Measurements from ENCODE around the gene CPZ.
"Not testable (repeated sequence)": the region's sequence is repeated elsewhere in the genome, so short reads cannot be mapped to it uniquely, and the experiment has no call there.

Gene CPZ

DNA sequence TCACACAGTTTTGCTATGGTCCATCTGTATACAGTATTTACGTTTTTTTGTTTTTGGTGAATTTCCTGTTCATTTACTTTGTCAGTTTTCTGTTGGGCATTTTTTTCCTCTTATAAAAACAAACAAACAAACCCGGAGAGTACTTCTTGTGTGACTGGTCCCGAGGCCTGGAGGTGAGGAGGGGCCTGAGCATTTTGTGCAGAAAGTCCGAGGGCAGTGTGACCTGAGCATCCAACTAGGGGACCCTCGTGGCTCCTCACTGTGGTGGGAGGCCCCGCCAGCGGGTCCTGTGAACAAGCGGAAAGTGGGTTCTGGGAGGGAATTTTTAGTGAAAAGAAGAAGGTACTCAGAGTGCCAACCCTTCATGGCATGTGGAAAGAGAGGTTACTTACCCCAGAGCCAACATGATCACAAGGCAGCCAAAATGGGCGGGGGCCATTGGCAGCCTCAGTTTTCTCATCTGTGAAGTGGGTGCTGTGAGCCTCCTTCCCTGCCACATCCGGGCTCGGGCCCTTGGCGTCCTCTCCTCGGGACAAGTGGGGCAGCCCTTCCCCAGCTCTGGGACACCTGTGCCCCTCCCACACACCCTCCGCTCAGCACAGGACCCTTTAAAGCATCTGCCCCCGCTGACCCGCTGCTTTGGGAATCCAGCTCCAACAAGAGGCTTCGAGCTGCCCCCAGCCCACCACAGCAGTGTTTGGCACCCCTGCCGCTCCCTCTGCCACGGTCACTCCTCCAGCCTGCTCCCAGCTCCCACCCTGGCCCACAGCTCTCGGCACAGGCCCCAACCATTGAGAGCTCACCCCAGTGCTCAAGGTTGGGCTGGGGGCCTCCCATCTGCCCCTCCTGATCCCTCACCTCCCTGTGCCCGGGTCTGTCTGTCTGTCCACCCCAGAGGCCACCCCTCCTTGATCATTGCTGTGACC is 35.2 kb upstream of the CPZ start:
- no peak for DNase-seq

DNA sequence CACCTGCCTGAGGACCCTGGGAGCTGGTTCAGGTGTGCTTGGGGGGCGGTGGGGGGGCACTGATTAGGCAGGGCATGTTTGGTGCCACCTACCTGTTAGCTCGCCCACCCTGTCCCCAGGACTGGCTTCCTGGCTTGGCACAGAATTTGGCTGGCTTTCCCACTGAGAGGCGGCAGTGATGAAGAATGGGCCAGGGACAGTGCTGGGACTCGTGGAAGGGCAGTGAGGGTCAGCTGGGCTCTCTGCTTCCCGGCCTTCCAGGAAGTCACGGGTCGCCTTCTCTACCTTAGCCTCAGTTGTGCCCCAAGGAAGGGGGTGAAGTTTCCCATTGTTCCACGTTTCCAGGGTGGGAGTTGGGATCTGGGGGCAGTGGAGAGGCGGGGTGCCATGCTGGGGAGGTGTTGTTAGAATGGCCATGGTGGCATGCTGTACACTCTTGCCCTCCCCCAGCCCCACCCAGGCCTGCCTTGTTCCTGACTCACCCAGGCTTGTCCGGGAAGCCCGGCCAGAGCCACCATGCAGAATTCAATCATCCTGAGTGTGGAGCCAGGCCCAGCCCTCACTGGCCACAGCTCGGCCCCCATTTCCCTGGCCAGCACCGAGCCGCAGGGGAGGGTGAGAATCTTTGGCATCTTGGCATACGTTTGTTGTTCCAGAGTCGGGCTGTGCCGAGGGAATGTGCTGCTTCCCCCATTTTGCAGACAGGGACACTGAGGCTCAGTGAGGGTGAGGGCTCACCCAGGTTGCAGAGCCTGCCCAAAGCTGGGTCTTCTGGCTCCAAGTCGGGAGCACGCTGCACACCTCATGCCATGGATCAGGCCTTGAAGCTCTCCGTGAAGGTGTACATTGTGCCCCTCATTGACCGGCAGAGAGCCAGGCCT is 34.2 kb upstream of the CPZ start:
- no peak for DNase-seq

DNA sequence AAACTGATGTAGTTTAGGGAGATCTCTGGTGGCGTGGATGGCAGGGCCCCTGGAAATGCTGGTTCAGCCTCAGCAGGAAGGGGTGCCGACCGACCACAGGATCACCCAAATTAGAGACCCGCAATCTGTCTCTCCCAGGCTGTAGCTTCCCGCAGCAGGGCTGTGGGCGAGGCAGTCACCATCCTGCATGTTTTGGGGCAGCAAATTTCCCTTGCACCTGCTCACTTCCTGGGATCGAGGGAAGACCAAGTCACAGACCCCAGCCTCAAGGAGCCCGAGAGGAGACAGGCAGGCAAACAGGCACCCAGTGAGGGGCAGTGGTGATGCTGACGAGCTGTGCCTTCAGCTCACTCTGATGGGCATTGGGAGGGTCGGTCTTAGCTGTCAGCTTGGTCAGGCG is 33.6 kb upstream of the CPZ start:
- no peak for DNase-seq

DNA sequence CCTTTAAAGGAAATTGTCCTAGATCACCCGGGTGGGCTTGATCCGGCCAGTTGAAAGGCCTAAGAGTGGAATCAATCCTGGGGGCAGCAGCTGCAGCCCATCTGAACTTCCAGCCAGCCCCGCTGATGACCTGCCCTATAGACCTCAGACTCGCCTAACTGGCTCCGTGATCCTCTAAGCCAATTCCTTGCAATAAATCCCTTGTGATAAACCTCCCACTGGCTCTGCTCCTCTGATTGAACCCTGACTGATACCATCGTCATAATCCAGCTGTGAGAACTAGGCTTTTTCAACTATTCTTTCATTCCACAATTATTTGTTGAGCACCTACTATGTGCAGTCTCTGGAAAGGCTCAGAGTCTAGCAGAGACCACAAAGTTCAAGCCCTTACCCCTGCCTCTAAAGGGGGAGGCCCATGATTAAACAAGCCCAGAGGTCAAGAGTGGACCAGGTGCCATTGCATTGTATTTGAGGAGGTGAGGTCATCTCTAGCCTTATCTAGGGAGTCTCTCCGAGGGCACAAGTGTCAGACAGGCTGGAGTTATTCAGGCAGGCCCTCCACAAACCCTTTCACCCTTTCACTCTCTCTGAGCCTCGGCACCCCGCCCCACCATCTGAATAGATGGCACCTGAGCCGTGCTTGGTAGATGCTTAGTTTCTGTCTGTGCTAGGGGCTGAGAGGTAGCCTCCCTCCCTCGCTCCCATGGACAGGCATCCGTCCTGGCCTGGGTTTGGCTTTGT is 32.9 kb upstream of the CPZ start:
- DNase-seq: no peak

DNA sequence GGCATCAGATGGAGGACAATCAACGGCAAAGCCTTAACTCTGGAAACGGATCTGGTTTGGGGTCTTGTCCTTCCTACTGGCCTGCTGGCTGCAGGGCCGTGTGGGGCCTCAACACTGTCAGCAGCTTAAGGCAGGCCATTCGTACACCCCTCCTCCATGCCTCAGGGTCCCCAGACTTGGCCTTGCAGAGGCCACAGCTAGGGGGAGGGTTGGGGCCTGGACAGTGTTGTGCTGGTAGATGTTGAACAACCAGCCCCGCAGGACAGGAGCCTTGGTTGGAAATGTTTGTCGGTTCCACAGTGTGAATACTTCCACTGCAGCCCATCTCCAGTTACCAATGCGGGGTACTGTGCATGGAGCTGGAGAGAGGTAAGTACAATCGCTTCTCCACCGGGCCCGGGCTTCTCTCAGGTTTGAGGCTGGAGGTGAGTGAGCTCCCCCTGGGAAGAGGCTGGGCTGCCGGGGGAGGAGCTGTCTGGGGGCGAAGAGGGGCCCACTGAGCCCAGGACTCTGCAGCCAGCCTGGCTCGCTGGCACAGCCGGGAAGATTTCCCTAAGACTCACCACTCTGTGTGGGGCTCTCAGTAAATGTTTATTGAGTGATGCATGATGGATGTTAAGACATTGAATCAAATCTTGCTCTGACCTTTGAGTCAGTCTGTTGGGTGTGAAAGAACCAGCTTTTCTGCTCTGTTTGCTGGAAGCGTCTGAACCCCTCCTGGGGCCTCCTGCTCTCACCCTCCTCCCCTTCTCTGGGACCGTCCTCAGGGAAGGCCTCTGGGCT is 32.1 kb upstream of the CPZ start:
- DNase-seq: no peak

DNA sequence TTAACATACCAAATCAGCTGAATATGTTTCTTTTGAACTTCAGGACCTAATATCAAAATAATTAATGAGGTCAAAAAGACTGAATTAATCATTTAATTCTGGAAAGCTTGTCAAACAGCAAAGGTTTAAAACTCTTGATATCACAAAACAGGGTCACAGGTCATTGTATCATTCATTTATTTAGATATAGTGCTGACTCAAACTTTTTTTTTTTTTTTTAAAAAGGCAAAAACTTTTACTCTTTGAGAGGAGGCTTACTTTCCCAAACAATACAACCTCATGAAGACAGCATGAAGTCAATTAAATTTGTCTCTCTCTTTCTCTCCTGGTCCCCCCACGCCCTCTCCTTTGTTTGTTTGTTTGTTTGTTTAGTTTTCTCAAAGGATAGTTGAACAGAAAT is 28.0 kb upstream of the CPZ start:
- no peak for DNase-seq

DNA sequence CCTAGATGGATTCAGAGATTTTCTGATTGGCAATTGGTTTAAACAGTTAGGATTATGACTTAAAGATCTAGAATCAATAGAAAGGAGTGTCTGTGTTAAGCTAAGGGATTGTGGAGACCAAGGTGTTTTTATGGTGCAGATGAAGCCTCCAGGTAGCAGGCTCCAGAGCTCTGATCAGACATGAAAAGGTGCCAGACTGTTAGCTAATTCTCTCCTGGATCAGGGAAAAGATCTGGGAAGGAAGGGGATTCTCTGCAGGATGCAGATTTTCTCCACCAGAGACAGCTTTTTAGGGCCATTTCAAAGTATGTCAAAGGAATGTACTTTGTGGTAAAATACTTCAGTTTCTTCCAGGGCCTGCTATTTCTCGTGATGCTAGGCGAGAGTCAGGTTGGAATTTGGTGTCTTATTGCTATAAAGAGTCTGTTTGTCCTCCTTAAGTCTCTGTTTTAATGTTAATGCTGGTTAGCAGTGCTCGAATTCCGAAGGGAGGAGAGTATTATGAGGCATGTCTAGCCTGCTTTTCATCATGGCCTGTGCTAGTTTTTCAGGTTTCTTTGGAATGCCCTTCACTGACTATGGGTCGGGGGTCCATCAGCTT is 24.4 kb upstream of the CPZ start:
- no peak for DNase-seq

DNA sequence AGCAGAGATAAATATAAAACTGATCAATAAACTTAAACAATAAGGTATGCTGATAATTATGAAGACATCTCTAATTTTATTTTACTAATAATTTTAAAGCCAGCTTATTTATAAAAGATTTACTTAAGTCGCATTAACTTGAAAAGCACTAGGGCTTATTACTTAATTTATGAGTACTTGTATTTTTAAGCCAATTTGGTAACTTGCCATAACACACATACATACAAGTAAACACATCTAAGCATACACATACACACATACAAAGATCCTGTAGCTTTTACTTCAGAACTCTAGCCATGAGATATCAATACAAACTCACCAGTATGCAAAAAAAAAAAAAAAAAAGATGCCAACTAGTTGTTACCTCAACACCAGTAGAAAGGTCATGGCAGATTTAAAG is 22.4 kb upstream of the CPZ start:
- no peak for DNase-seq

DNA sequence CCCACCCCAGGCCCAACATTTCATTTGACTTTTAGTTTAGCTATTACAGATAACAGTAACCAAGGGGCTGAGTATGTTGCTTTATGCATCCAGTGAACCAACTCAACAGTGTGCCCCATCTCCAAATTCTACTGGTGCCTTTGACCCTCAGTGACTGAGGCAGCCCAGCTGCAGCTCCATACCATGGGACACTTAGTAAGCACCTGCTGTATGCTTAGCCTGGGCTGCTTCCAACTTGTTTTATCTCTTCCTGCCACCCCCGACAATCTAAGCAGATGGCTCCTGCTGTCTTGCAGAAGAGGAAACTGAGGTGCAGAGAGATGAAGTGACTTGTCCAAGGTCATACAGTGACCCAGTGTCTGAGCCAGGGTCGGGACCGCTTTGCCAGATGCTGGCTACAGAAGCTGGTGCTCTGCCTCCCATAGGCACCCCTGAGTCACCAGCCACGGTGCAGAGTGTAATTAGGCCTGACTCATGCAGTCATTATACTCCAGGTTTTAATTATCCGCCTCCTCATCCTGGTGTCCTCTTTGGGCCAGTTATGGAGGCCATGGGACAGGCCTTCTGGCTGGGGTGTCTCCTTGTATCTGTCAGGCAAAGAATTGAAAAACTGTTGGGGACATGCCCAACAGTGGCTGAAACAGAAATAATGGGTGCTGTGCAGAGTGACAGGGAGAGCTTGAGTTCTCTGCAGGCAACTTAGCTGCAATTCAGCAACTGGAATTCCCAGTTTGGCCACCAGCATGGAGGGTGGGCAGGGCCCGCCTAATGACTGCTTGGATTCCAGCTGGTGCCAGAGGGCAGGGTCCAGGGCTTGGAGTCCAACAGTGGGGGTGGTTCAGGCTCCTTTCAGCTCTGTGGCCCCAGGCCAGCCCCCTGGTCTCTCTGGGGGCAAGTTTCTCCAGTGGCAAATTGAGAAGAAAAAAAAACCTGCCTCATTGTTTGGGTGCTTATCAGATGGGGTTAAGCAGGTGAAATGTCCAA is 20.6 kb upstream of the CPZ start:
- no peak for DNase-seq

DNA sequence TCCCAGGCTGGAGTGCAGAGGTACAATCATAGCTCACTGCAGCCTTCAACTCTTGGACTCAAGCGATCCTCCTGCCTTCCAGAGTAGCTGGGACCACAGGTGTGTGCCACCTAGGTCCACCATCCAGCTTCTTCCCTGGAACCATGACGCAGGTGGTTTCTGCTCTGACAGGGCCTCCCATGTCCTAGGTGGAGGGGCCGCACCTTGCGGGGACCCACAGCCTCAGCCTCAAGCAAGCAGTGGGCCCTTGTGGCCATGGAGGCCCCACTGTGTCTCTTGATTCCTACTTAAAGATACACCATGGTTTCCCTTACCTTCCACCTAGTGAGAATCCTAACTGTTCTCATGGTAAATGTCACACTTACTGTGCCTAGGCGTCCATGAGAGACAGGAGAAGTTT is 19.3 kb upstream of the CPZ start:
- DNase-seq: no peak

DNA sequence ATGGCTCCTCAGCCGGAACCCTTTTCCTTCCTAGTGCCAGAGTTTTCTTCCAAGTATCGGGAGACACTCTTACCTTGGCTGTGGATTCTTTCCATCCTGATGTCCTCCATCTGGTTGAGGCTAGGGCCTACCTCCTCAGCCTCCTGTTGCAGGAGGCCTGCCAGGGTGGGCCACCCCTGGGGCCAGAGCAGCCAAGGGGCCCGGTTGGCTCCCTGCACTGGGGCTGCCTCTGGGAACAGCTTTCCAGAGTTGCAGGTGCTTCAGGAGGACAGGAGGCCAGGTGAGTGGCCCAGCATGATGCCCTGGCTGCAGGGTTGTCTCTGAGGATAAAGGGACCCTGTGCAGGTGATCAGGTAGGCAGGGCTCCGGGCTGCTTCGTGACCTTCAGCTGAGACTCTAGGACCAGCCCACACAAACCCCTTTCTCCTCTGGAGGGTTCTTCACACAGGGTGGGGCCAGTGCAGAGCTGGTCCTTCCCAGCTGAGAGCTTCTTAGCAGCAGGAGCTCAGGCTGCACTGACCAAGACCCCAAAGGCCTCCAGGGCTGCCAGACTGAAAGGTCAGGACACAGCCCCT is 17.7 kb upstream of the CPZ start:
- DNase-seq: no peak

DNA sequence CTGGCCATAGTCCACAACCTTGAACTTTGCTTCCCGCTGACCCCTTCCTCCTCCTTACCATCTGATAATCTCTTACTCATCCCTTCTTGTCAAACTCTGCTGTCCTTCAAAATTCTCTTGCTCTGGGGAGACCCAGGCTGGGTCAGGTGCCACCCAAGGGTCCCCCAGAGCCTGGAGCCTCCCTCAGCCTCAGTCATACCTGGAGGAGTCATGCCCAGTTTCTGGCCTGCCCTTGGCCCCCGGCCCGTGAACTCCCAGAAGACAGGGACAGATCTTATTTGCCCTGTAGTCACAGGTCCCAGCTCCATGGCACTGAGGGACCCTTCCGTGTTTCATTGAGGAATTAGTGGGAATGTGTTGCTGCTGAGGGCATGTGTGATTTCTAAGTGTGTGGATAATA is 17.1 kb upstream of the CPZ start:
- no peak for DNase-seq

DNA sequence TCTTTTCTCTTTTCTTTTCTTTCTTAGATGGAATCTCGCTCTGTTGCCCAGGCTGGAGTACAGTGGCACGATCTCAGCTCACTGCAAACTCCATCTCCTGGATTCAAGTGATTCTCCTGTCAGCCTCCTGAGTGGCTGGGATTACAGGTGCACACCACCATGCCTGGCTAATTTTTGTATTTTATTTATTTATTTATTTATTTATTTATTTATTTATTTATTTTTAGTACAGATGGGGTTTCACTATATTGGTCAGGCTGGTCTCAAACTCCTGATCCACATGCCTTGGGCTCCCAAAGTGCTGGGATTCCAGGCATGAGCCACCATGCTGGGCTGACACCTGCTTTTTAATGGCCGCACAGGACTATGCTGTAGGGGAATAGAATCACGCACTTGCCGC is 16.0 kb upstream of the CPZ start:
- DNase-seq: not testable (repeated sequence)

DNA sequence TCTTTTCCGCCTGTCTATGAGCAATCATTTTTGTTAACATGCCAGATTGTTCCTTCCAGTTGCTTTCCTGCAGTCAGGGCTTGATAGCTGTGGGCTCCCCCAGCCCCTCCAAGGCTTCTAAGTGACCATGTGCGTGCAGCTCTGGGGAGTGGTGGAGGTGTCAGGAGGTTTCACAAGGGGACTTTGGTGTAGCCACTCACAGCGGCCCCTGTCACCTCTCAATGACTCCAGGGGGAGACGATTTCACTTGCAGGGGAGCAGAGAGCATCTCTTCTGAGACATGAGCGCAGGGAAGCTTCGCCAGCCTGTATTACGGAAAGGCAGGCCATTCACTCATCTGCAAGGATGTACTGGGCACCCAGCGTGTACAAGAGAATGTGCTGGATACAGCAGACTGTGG is 15.5 kb upstream of the CPZ start:
- no peak for DNase-seq

DNA sequence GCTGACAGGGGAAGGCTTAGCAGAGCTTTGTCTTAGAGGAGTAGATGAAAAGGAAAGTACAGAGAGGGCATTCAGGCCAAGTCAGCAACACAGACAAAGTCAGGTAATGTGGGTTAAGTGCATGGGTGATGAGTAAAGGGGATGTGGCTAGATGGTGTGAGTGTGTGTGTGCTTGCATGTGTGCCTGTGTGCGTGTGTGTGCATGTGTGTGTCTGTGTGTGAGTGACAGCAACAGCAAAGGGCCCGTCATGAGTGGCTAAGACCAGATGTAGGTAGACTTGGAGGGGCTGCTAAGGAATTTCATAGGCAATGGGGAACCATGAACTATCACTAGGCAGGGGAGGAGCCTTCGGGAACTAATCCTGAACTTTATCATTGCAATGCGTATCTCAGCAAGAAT is 14.6 kb upstream of the CPZ start:
- DNase-seq: no peak

DNA sequence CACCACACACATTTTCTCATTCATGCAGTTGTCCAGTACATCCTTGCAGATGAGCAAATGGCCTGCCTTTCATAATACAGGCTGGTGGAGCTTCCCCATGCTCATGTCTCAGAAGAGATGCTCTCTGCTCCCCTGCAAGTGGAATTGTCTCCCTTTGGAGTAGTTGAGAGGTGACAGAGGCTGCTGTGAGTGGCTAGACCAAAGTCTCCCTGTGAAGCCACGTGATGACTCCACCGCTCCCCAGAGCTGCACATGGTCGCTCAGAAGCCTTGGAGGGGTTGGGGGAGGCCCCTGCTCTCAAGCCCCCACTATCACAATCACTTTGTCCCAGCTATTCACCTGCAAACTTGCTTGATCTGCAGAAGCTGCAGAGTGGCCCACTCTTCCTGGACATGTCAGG is 13.8 kb upstream of the CPZ start:
- DNase-seq: no peak

DNA sequence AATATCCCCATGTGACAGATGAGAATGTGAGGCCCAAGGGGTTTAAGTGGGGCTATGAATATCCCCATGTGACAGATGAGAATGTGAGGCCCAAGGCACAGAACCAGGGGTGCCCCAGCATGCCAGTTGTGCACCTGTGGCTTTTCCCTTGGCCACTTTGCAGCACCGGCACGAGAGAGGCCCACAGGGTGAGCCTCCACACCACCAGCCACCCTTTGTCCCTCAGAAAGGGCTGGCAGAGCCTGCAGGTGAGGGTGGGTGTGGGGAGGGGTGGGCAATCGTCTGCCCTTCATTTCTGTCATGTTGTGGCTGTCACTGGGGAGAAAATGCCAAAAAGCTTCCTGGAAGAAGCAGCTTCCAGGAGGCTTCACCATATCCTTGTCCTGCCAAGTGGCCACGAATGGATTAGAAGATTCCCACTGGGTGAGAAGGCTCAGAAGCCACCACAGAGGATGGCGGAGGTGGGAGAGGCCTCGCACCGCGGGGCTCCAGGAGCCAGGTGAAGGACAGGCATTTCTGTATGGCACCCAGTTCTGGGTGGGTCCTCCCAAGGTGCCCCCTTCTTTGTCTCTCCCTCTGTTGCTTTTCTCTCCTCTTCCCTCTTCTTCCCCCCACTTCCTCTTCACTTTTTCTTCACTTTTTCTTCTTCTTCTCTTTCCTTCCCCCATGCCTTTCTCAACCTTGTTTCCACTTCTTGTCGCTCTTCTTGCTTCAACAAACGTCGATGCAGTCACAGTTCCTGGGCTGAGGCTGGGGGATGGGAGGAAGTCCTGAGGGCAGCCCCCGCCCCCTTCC is 12.8 kb upstream of the CPZ start:
- DNase-seq: no peak

DNA sequence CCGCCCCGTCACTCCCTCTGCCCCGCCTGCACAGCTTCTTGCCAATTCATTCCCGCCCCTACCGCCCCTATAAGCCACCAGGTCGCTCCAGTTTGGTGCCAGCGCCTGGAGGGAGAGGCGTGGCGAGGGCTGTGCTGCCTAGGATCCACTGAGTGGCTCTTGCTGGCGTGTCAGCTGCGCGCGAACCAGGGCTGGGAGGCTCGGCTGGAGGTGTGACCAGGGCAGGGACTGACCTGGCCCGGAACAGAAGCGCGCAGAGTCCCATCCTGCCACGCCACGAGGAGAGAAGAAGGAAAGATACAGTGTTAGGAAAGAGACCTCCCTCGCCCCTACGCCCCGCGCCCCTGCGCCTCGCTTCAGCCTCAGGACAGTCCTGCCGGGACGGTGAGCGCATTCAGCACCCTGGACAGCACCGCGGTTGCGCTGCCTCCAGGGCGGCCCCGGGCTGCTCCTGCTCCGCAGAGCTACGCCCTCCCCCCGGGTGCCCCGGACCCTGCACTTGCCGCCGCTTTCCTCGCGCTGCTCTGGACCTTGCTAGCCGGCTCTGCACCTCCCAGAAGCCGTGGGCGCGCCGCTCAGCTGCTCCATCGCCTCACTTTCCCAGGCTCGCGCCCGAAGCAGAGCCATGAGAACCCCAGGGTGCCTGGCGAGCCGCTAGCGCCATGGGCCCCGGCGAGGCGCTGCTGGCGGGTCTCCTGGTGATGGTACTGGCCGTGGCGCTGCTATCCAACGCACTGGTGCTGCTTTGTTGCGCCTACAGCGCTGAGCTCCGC is 12.1 kb upstream of the CPZ start, which contains the start of gene GPR78:
TSS of gene GPR78 (plus strand) at position 72 of the 773 bp plus-strand sequence. CDS start at position 663, 591 bp downstream.
- no peak for DNase-seq
